Measurements from ENCODE around the gene ISG20.
"Not testable (repeated sequence)": the region's sequence is repeated elsewhere in the genome, so short reads cannot be mapped to it uniquely, and the experiment has no call there.

The ISG20 gene

DNA sequence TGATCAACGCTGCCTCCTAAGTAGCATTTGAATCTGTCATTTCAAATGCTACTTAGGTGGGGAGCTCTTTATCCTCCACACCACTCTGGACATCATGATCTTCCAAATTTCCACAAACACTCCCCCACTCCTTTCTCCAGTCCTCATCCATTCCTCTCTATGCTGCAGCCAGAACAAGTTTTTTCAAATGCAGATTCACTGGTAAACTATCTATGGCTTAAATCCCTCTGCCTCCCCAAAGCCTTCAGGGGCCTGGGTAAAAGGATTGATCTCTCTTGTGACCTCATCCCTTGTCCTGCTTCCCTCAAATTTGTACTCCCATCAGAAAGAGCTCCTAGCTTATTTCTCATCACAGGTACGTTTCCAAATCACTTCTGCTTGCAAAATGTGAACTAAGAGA lies 19.0 kb upstream of the ISG20 start:
- no peak for DNase-seq

DNA sequence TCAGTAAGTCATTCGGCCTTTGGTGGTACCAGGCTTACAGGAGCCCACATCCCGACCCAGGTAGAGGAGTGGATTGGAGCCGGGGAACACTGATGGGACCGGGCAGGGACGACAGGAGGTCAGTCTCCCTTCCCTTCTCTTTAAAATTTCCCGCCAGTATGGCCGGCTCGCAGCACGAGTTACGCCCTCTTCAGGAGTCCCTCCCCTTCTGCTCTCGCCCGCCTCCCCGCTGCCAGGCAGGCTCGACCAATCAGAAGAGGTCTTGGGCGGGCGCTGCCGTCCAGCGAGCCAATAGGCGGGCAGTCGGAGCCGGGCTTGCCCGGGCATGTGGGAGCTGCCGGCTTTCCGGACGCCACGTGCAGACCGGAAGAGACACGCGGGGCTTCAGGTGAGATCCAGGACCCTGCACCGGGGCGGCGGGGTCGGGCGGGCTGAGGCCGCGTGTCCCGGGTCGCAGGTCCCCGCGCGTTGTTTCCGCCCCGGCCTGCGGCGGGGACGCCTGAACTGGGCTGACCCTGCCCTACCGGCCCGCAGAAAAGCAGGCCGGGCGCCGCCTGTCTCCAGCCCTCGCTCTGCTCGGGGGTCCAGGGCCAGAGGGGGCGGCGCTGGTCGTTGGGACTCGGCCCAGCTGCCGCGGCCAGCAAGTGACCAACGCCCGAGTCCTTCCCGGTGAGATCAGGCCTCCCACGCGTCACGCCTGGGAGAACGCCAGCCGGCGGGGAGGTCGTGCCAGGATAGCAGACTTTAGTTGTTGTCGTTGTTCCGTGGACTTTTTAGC lies 17.6 kb upstream of the ISG20 start, which contains the start of gene AEN:
Gene AEN, plus strand, starts transcription at position 346 of the 778 bp plus-strand sequence. CDS start 4,870 bp downstream, outside the sequence.
- DNase-seq = peak; percentile 91

DNA sequence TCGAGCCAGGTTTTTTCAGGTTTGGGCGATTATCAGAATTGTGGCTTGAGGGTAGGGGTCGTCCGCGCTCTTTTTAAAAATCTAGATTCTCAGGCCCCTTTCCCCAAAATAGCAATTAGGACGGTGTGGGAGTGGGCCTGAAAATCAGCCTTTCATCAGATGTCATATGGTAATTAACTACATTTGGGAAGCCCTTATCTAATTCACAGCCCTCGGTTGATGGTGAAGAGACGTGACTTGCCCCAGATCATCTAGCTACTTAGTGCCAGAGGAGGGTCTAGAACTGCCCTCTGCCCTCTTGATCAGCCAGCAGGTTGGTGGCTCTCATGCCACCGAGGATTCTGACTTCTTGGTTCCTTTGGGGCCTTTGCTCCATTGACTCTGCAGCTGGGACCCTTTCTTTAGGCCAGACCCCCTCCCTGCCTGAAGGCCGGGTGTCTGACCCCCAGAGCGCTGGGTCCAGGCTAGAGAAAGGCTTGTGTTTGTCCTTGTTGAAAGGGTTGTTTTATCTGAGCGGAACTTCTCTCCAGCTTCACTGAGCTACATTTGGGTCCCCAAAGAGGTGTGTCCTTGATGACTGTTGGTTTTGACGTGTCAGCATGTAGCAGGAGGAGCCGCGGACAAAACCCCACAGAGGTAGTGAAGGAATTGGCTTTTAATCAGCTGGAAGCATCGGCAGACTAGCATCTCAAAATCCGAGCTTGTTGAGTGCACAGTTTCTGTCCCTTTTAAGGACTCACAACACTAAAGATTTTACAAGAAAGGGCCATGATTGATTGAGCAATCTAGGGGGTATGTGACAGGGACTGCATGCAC lies 16.8 kb upstream of the ISG20 start:
- no peak for DNase-seq

DNA sequence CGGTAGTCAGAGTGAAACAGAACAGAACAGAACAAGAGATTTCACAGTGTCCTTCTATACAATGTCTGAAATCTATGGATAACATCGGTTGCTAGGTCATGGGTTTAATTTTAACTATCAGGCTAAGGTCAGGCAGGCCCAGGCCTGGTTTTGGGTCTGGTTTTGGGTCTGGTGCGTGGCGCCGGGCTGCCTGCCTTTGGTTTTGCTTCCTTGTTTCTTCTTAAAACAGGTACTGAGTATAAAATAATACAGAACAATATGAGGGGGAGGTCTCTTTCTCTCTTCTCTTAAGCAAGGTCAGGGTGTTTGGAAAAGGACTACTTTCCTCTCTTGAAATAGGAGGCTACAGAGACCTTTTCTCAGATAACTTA lies 16.2 kb upstream of the ISG20 start:
- no peak for DNase-seq

DNA sequence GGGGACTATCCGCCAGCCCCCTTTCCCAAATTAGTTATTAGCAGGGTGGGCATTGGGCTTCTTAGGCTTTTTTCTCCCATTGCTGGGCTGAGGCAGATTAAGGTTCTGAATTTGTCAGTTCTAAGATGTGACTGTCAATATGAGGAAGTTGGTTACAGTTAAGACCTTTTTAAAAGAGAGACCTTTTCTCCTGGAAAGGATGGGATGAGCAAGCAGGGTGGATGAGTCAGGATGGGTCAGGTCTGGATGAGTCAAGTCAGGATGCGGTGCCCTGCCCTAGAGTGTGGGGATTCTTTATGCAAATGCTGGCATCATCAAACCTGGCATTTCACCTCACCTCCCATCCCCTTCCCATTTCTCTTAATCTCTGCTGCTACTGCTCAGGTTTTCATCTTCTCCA lies 15.8 kb upstream of the ISG20 start:
- DNase-seq = no peak

DNA sequence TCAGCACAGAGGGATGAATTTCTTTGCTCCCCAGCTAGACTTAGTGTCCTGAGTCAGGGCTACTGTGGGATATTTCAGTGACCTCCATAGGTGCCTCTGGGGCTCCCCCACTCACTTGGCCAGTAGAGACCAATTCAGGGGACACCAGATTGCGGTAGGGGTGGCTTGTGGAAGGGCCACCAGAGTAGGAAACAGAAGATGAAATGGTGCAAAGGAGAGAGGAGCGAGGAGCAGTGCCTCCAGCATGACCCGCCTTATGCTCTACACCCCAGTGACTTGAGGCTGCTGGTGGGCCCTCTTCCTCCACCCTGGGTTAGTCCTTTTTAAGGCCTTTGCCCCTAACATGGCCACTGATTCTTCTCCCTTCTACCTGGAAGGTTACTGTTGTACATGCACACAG lies 15.2 kb upstream of the ISG20 start:
- no peak for DNase-seq

DNA sequence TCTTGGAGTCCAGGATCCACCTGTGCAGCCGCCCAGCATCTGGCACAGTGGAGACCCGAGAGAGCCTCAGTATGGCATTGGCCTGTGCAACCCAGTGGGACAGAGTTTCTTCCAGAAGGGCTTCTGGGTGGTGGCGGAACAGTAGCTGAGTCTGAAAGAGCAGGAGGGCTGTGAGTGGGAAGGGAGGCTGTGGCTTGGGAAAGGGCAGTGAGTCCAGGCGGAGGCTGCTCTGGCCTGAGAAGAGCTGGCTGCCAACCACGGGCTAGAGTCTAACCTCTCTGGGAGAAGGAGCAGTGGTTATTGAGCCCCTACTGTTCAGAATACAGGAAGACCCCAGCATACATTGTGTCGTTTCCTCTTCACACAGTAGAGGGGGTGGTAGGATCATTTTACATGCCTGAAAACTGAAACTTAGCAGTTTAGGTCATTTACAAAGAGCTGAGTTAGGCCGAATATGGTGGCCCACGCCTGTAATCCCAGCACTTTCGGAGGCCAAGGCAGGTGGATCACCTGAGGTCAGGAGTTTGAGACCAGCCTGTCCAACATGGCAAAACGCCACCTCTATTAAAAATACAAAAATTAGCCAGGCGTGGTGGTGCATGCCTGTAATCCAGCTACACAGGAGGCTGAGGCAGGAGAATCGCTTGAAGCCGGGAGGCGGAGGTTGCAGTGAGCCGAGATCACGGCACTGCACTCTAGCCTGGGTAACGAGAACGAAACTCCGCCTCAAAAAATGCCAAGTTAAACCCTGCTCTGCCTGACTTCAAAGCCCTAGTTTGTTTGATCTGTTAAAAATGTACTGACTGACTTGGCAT lies 14.5 kb upstream of the ISG20 start:
- DNase-seq = no peak

DNA sequence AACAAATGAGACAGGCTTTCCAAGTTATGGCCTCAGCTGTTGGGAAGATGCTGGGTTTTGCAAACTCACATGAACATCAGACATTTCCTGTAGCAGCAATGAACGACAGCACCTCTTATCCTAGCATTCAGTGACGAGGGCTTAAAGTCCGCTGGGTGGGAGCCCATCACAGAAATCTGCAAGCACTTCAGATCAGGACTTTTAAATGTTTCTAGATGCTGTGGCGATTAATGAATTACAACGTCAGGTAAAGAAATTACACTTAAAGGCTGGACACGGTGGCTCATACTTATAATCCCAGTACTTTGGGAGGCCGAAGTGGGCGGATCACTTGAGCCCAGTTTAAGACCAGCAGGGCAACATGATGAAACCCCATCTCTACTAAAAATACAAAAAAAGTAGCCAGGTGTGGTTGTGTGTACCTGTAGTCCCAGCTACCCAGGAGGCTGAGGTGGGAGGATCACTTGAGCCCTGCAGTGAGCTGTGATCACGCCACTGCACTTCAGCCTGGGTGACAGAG lies 13.8 kb upstream of the ISG20 start:
- no peak for DNase-seq

DNA sequence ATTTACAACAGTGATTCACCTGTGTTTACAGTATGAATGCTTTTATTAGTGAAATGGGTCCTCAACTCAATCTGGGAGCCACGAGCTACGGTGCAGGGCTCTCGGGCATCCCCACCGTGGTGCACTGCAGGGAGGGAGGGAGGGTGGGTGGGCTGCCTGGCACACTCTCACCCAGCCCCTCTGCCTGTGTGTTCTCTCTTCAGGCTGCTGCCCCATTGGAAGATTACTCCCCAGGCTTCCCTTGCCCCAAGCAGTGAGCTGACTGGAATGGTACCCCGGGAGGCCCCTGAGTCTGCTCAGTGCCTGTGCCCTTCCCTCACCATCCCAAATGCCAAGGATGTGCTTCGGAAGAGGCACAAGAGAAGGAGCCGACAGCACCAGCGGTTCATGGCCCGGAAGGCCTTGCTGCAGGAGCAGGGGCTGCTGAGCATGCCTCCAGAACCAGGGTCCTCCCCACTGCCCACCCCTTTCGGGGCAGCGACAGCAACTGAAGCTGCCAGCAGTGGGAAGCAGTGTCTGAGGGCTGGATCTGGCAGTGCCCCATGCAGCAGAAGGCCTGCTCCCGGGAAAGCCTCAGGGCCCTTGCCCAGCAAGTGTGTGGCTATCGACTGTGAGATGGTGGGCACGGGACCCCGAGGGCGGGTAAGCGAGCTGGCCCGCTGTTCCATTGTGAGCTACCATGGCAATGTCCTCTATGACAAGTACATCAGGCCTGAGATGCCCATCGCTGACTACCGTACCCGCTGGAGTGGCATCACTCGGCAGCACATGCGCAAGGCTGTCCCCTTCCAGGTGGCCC lies 12.7 kb upstream of the ISG20 start:
- DNase-seq = no peak

DNA sequence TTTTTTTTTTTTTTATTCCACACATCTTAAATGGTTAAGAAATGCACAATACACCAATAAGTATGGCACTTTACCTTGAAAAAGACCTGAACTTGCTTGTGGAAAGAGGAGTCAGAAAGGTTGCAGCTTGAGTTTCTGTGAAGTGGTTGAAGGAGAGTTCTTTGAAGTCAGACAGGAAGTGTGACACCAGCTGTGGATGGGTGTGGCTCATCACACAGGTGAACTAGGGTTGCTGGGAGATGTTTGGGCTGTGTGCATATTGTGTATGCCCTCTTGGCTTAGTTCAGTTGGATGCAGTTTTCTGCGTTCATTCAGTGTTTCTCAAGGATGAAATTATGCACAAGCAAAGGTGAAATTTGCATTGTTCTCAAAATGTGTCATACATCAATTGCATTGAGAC lies 11.4 kb upstream of the ISG20 start:
- DNase-seq = no peak

DNA sequence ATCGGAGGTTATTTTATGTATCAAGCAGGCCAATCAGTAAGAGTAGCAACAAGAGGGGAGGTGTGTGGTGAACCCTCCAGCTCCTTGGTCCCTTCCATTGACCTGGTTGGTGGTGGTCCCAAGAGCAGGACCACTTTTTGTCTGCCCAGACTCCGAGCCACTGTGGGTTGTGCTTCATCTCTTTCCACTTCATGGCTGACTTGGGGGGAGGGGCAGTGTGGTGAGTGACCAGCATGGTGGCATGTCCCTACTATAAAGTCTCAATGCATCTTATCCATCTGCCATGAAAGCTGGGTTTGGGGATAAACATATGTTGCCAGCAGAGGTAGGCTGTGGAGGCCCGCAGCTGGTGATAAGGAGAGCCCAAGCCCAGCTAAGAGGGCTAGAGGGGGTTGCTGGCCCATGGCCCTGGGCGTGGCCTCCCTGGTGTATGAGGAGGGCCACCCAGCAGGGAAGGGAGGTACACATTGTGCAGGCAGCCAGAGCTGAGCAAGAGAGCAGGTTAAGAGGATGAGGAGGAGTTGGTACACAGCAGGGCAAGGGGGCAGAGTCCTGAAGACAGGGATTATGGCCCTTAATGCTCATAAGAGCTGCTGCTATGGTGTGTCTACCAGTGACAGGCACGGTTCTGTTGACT lies 10.7 kb upstream of the ISG20 start:
- no peak for DNase-seq

DNA sequence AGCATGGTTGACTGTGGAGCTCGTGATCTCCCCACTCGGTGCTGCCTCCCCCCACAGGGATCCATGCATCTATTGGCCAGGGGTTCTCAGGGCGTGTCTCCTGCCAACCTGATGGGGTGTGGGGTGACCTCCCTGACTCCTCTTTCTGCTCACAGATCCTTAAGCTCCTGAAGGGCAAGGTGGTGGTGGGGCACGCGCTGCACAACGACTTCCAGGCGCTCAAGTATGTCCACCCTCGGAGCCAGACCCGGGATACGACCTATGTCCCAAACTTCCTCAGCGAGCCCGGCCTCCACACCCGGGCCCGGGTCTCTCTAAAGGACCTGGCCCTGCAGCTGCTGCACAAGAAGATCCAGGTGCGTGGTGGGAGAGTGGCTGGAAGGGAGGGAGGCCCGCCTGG lies 9.7 kb upstream of the ISG20 start:
- no peak for DNase-seq

DNA sequence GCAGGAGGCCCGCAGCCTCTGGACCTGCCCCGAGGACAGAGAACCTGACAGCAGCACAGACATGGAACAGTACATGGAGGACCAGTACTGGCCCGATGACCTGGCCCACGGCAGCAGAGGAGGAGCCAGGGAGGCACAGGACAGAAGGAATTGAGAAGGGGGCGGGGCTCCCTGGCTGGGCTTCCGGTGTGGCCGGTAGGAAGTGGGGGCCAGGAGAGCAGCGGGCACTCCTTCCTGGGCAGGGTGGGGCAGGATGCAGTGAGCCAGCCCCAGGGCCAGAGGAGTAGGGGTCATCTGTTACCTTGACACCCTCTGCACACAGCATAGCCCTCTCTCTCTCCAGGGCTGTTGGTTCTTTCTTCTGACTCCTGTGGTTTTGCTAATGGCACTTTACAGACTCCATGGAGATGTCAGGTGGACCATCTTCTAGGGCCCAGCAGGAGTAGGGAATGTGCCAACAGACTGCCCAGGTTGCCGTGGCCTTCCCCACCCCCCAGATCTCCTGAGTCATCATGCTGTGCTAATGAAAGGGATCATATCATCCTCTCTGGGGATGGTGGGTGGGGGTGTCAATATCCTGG lies 8.6 kb upstream of the ISG20 start:
- peak; percentile 80 for DNase-seq

DNA sequence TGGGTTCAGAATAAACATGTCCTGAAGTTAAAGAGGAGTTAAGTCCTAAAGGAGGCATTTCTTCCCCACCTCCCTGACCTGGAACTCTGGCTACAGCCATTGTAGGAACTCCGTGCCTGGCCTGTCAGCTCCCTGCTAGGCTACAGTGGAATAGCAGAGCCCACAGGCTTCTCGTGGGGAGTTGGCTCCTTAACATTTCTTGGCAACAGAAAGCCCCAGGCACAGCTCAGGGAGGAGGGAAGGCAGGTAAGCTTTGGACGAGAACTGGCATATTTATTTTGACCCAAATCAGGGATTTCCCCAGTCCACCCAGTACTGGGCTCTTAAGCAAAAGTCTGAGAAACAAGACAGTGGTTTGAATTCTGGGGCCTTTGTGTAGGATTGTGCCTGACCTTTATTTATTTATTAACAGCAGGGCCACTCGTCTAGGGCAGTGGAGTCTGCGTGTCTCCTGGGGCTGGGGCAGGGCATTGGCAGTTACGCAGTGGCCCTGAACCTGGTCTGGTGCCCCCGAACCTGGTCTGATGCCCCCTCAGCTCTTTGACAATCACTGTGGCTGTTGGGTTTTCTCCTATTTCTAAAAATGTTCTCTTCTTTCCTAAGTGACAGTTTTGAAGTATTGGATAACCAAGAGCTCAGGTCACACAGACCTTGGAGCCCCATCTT lies 7.9 kb upstream of the ISG20 start:
- no peak for DNase-seq

DNA sequence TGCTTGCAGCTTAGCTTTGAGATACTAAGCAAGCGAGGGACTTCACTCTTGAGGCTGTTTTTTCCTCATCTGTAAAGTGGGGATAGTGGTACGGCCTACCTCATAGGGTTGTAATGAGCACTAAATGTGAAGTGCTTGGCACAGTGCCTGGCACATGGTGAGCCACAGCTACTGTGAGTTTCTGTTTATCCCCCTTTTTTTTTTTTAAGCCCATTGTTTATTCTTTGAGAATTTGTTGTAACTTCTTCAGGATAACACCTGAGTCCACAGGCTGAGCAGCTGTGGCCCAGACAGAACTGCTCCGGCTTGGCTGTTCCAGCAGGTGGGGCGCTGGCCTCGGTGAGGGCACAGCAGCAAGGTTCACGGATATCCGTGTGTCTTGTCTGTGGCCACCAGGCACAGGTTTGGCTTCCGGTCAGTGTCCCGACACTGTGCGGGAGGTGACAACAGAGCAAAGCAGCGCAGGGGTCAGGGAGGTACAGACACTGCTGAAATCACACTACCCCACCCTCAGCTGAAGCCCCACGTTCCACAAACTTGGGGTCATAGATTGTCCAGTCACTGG lies 7.3 kb upstream of the ISG20 start:
- DNase-seq = no peak

DNA sequence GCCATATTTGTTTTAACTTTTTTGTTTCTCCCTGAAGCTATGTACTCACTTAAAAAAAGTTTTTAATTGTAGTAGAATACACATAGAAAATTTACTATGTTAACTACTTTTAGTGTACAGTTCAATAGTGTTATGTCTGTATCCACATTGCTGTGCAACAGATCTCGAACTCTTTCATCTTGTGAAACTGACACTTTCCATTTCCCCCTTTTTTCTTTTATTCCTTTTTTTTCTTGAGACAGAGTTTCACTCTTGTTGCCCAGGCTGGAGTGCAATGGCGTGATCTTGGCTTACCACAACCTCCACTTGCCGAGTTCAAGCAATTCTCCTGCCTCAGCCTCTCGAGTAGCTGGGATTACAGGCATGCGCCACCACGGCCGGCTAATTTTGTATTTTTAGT lies 6.0 kb upstream of the ISG20 start:
- DNase-seq = not testable (repeated sequence)

DNA sequence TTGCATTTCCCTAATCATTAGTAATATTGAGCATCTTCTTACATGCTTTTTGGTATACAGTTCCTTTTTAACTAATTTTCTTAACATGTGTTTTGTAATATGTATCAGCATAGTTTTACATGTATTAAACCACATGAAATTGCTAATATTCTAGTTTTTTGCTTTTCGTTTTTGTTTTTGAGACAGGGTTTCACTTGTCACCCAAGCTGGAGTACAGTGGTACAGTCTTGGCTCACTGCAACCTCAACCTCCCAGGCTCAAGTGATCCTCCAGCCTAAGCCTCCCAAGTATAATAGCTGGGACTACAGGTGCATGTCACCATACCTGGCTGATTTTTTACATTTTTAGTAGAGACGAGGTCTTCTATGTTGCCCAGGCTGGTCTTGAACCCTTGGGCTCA lies 4.4 kb upstream of the ISG20 start:
- DNase-seq = no peak

DNA sequence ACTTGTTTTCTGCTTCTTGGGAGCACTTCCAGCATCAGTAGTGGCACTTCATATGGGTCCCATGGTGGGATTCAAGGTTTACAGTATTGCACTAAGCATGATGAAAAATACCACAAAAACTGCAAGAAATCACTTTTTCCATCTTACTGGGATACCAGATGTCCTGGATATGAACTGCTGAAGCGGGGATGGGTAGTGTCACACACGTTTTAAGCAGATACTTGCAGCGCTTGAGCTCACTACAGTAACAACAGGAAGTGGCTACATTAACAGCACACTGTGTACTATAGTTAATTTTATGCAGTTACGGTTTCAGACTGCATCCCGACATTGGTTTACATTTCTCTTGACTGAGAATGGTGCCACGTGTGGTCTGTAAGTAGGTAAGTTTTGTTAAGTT lies 3.5 kb upstream of the ISG20 start:
- DNase-seq = no peak

DNA sequence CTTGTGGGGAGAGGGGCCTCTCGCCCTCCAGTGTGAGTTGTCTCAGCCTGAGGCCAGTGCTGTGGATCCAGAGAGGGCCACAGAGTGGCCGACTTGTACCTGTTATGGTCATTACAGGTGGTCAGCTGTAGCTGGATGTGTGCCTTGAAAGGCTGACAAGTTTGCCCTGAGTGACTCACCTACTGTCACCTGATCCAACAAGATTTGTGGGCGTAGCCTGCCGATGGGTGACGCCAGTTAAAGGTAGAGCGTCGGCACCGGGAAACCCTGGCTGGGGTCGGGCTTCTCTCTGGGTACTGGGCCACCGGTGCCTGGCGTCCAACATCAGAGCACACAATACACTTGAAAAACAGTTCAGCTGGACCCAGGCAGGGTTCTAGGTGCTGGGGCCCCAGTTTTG lies 2.8 kb upstream of the ISG20 start:
- no peak for DNase-seq

DNA sequence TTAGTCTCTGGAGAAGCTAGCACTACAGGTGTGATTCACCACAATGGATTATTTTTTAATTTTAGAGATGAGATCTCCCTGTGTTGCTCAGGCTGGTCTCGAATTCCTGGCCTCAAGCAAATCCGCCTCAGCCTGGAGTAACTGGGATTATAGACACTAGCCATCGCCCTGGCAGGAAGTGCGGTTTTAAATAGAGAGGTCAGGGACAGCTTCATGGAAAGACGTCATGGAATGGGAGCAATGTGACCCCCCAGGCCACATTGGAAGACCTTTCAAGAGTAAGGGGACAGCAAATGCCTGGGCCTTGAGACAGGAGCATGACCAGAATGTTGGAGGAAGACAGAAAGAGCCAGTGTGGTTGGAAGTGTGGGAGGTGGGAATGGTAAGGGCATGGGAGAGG lies 2.2 kb upstream of the ISG20 start:
- DNase-seq = no peak

DNA sequence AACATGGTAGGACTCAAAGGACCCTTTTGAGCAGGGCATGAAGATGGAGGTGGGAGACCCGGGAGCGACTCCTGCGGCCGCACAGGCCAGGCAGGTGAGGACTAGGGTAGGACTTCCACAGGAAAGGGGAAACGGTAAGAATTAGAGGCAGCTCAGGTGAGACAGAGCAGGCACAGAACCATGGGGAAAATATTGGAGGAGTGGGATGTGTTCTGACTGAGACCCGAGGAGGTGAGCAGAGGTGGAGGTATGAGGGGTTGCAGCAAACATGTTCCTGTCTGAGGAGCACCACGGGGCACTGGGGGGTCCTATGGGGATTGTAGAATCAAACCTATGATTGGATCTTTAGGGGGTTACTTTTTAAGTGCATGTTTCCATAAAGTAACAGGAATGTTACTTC lies 1.4 kb upstream of the ISG20 start:
- no peak for DNase-seq
